HG02943 (cell line): ENCODE data around the gene RAB27B.

Experiments used
- ATAC-seq: cut with Tn5 transposase; IDR thresholded peaks from one replicate; pipeline ENCODE4 v1.9.1; 2021; ENCODE audit warnings: mild to moderate bottlenecking, low read depth, moderate library complexity; ENCODE audit not compliant: unreplicated experiment

RAB27B gene

DNA sequence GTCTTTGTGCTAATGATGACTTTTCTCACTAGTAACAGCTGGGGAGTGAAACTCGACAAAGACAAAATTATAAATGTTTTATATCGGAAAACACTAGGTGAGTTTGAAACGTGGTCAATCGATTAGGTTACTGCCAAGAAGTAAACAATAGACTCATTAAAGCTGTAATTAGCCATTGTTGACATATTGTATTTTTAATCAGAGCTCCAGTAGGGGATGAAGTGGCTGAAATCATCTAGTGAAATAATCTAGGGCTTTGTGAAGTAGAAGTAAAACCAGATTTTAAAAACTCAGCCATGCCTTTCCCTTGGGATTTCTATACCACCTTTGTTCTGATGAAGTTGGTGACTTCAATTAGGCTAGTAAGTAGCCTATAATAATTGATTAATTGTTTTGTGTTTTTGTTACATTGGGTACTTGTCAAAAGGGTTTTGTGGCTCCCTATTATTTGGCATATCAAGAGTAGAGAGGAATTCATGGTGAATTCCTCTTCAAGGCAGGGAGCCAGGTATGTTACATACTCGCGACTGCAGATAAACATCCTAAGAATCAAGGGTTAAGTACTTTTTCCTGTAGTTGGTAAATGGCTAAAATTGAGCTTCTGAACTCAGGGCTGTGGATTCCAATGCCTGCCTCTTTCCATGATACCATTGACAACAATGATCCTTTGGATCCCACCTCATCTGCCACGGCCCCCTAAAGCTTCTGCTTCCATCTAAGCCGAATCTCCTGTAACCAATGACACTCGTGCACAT lies 31.6 kb downstream of the RAB27B start:
- no peak for ATAC-seq

DNA sequence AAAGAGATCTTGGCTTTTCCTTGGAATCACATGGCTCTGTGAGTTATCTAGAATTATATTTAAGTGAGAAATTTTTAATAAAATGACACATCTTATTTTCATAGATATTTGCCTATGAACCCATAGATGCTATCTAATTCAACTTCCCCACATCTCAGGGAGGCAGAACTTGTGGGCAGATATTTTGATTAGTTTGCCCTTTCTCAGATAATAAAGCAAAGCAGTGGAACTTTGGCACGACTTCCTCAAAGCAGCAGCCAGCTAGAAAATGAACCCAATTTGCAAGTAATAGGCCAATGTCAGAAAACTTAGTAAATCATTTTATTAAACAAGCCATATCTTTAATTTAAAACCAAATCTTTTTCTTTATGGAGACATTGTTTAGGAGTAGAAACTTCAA lies 32.7 kb downstream of the RAB27B start:
- no peak for ATAC-seq

DNA sequence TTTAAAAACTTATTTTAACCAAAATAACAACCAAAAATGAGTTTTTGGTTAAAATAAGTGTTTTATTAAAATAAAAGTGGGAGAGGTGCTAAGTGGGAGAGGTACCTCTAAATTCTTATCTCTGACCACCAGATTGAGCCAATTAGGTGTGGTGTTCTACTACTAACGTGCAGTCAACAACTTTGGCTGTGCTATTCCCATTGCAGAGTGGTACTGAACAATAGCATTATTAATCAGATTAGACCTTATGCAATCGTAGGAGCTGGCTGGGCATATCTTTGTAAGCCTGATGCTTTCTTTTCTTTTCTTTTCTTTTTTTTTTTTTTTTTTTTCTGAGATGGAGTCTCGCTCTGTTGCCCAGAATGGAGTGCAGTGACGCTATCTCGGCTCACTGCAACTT lies 38.9 kb downstream of the RAB27B start:
- ATAC-seq, result no peak

DNA sequence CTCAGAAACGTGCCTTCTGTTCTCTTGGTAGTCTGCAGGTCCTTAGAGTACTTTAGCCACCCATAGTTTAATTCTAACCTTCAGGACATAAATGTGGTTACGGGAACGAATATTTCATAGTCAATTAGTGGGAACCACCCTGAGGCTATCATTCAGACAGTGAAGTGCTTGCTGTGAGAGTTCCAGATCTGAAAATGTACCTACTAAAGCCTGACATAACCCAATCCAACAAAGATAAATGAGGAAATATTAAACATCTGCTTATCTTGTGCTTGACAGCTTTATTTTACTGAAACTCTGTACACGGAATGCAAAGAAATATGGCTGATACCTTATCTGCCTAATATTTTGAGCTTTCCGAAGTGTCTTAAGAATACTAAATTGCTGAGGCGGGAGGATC lies 43.0 kb downstream of the RAB27B start:
- no peak for ATAC-seq

DNA sequence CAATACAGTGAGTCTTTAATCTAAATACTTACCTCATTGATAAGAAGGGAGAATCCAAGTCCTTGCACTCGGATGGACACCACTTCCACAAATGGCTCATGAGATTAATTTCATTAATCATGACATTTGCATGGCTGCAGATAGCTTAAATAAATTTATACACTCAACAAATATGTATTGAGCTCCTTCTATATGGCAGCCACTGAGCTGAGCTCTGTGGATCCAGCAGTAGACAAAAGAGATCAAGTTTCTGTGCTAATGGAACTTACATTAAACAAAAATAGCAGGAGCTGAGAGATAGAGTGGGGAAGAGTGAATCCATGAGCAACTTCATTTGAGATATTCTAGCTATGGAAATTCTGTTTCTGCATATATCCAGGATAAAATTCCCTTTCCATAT lies 44.4 kb downstream of the RAB27B start:
- ATAC-seq, result no peak

DNA sequence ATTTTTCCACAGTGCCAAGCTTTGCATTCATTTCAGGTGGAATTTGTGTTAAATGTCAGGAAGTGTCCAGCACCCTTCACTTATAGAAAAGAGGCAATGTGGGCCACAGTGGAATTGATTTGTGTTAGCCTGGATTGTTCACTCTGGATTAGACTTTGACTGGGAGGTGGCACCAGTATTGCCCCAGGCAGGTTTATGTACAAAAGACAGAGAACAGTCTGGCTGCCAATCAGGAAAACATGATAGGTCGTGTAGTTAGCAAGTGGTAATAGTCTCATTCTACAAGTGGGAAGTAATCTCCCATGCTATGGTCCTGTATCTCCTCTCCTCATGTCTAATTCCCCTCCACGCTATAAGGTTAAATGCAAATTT lies 45.6 kb downstream of the RAB27B start:
- ATAC-seq, result no peak

DNA sequence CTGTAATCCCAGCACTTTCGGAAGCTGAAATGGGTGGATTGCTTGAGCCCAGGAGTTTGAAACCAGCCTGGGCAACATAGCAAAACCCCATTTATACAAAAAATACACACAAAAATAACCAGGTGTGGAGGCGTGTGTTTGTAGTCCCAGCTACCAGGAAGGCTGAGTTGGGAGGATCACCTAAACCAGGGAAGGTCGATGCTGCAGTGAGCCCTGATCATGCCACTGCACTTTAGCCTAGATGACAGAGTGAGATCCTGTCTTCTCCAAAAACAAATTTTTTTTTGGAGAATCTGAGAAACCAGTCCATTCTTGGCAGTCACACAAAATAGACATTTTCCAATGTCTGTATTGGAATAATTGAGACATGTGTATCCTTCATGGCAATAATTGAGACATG lies 46.8 kb downstream of the RAB27B start:
- no peak for ATAC-seq

DNA sequence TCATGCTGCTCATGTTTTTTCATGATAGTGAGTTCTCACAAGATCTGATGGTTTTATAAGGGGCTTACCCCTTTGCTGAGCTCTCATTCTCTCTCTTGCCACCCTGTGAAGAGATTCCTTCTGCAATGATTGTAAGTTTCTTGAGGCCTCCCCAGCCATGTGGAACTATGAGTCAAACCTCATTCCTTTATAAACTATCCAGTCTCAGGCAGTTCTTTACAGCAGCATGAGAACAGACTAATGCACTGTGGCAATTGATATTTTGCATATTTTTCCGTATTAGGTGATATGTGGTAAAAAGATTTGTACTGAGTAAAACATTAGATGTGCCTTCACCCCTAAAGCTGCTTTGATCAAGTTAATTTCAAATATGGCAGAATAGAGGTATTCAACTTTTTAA lies 48.8 kb downstream of the RAB27B start:
- no peak for ATAC-seq

DNA sequence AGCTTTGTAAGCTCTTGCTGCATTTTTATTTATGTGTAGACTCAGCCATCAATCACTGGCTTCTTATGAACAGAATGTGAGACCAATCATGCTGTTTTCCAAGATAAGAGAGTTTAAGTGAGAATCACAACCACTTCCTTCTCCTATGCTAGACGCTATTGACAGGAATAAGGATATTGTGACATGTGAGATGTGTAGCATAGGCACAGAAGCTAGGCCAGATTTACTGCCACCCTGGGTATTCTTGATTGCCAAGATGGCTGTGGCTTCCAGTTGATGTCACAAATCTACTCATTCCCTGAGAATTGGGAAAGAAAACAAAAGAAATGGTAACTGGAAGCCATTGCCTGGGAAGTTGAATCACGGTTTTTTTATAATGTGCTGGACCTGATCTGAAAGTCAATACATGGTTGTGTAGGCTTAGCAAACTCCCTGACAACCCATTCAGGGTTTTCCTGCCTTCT lies 49.9 kb downstream of the RAB27B start:
- no peak for ATAC-seq

DNA sequence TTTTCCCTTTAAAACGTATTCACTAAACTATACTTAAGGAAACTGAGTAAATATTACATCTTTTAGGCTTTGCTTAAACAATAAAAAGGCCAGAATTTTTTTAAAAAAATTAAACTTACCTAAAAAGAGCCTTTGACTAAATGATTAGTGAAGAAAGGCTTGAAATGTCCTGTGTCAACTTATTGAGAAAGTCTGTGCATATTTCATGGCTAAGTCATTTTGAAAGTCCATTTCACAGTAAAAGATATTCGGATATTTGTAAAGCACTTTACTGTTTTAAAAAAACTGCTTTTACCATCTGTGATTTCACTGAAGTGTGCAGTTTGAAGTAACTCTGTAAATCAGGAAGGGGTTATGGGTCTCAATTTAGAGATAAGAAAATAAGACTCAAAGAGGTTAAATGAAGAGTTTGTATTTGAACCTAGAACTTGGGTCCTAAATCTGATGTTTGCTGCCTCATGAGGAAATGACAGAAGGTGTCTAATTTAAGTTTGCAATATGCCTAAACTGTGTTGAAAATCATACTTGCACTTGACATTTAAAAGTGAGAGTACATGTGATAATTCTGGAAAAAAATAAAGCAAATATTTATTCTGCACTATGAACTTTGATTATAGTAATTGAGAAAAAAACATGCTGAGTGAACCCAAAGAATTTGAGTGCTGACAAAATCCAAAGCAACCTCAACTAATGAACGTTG lies 50.5 kb downstream of the RAB27B start:
- no peak for ATAC-seq

DNA sequence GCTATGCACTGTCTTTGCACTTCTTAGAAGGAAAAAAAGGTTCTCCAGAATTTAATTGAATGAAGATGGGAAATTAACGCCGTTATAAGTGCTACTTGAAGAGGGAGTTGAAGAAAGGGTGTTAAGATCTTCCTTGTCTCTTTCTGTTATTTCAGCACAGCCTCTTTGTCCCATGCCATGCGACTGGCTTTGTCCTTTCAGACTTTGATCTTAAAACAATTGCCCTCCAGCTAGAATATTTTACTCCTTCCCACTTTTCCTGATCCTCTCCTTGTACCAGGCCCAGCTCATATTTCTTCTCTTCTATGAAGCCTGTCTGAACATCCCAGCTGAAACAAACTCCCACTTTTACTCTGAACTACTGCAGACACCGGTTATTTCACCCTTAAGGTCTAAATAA lies 51.4 kb downstream of the RAB27B start:
- ATAC-seq, result no peak

DNA sequence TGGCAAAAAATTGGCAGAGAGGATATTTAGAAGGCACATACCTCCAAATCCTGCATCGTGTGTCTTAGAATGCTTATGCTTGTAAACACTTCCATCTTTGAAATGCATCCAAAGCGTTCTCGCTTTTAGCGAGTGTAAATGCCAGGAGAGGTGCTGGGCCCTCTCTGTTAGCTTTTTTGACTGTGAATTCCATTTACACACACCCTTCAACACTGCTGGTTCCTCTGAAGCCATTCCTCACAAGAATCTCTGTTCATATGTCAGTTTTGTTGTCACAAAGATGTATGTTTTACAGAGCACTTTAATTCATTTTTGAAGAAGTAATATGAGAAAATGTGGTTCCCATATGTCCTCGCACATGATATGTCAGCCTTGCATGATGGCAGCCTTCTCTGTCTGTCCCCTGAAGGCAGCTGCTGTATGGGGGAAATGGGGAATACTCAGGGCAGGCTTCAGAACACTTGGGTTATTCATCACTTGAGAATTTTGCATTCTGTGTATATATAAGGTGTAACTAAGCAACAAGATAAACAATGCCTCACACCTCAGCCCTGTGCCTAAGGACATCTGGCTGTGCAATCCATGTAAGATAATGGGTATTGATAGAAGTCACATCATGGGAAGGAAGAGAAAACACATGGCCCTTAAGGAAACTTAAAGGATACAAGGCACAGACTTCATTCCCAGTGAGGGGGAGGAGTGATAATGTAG lies 52.3 kb downstream of the RAB27B start:
- ATAC-seq, result no peak

DNA sequence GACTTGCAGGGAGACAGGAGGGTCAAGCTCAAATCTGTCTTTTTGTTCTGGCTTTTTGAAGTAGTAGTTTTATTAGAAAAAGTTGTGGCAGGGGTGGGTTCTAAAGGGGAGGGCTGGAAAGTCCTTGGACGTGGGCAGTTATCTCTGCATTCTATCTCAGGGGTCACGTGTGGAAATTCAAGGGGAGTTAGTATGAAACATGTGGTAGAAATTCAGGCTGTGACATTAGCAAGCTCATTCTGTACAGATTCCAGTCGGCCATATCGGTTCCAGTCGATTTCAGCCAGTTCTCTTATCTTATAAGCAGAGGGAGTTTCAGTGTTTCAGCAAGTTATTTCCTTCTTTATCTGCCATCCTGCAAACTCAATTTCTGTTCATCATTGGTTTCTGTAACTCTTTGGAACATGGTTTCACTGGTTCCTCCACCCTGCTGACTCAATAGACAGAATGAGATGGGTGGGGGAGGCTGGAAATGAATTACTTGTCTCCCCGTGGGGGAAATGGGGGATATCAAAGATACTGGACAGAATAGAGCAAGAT lies 53.0 kb downstream of the RAB27B start:
- ATAC-seq, result no peak

DNA sequence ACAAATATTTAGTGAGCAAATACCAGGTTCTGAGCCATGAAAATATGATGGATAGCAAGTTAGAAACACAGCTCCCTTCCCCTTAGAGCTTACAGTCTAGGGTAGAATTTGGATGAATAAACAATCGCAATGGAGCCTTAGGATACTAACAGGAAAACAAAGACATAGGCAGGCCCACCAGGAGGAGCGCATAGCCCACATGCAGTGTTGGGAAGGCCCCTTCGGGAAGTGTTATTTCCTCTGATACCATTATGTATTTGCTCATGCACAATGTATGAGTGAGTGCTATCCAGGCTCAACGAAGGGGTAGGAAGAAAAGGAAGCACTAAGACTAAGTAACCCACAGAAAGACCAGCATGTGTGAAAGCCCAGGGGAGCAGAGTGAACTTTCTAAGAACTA lies 54.0 kb downstream of the RAB27B start:
- ATAC-seq, result no peak

DNA sequence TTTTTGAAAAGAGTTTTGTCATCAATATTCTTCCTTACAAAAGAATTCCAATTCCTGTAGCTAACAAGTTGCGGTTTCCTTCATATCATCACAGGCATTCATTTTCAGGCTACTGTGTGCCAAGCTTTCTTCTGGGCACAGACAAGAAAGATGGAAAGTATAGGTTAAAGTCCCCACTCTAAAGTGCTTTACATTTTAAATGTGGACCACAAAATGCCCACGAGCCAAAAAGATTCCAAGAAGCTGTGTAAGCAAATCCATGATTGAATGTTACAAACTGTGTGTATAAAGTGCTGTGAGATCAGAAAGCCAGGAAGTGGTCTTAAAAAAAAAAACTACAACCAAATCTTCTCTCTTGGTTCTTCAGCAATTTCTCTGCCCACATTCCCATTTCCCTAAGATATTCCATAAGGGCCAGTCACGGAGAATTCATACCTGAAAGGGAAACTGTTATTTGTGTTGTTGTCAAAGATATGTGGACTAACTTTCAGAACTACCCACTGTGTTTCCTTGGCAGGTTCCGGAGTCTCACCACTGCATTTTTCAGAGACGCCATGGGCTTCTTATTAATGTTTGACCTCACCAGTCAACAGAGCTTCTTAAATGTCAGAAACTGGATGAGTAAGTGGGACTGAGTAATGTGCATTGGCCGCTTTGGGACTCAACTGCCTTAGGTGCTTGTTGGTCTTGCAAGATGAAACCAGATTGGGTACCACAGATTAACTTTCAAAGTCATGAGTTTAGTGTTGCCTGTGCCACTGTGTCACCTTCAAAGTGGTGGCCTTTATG lies 55.7 kb downstream of the RAB27B start:
- no peak for ATAC-seq

DNA sequence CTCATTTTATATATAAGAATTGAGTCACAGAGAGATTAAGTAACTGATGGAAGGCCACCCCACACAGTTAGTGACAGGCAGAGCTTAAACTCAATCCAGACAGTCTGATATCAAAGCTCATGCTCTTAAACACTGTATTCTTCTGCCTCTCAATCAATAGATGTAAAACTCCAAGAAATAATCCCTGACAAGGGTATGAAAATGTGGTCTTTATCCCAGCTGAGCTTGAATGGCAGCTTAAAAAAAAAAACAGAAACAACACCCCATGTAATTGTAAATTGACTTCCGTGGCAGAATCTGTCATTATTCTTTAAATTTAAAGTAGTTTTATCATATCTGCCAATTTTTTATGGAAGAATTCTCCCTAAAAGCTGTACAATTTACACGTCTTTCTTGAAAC lies 60.1 kb downstream of the RAB27B start:
- ATAC-seq, result no peak

DNA sequence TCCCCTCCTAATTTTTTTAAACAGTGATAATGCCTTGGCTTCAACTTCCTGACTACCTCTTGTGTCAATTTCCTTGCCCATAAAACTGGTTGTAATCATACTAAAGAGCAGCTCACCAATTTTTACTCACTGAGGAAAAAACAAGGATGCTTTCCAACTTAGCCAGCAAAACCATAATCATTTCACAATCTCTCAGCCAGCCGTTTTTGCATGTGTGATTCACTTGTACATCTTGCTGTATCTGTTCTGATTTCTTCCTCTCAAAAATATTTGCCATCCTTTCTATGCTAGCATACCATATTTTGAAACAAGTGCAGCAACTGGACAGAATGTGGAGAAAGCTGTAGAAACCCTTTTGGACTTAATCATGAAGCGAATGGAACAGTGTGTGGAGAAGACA lies 60.7 kb downstream of the RAB27B start:
- no peak for ATAC-seq

DNA sequence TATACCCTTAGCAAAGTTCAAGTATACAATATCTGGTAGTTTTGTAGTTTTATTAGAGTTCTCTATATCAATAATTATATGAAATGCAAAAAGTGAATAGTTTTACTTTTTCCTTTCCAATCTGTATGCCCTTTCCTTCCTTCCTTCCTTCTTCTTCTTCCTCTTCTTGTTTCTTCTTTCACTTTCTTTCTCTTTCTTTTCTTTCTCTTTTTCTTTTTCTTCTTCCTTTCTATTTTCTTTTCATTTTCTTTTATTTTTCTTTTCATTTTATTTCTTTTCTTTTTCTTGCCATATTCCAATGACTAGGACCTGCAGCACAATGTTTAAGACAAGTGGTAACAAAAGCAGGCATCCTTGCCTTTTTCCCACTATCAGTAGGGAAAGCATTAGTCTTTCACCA lies 71.2 kb downstream of the RAB27B start:
- ATAC-seq, result no peak

DNA sequence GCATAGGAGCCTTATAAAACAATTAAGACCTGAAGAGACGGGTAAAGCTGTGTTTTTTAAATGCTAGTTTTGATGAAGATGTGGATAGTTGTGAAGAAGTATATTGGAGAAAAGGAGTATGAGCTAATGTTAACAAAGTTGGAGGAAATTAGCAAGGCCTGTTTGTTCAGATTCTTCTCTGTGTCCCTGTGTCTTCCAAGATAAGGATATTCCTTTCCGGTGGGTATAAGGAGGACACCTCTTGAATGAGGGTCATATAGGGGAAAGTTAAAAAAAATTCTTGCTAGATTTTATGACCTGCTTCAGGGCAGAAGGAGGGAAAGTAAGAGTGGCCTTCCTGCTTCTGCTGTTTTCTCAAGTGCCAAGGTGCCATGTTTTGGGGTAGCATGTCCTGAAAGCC lies 72.0 kb downstream of the RAB27B start:
- ATAC-seq, result no peak

DNA sequence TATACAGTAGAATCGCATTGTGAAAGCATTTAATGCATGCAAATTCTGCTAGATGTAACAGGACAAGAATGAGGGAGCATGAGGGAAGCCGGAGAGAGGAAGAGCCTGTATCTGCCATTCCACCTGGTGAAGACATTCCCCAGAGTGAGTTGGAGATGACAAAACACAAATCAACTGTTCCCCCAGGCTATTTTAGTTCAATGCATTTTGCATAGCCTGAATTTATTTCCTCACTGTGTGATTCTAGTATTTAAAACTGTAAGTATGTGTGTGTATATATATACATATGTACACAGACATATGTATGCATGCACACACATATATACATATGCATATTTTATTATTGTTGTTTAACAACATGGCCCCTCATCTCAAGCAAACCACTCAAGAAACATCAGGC lies 76.3 kb downstream of the RAB27B start:
- ATAC-seq, result no peak

DNA sequence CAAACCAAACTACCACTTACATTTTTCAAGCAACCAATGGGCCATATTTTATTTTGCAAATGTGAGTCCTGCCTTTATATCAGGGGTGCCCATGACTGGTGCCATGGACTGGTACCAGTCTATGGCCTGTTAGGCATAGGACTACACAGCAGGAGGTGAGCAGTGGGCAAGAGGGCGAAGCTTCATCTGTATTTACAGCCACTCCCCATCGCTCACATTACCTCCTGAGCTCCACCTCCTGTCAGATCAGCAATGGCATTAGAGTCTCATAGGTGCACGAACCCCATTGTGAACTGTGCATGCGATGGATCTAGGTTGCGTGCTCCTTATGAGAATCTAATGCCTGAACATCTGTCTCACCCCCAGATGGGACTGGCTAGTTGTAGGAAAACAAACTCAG lies 77.4 kb downstream of the RAB27B start:
- no peak for ATAC-seq
